Spleen (tissue), 11 donors: ENCODE results near the gene SHC3. TPM values are rescaled to one million over a fixed set of nuclear protein-coding genes. Genes with fewer than 3 reads are reported as not detected.

Source experiments
- DNase-seq: peaks from one replicate; pipeline ENCODE4 v3.0.0-alpha.2; 2020
- H3K27ac ChIP-seq, 8 donors: fragments of 200-600 bp; sonication (generic) in 7 of 8; 1 replicate in 4 of 8; 2 replicates in 4 of 8; pipeline versions ENCODE4 v1.5.0 to v1.8.0; 2016 to 2021; ENCODE audit warnings: inconsistent platforms in 4 of 8, mild to moderate bottlenecking in 4 of 8, moderate library complexity in 1 of 8
- H3K27me3 ChIP-seq, 7 donors: fragments of 200-600 bp; sonication (generic) in 6 of 7; replicated peaks in 1 of 7; 1 replicate in 4 of 7; 2 replicates in 3 of 7; pipeline versions ENCODE4 v1.5.0 to v1.8.0; 2016 to 2021; ENCODE audit warnings: inconsistent platforms in 3 of 7, mild to moderate bottlenecking in 1 of 7
- H3K36me3 ChIP-seq, 6 donors: fragments of 200-600 bp; sonication (generic) in 5 of 6; 1 replicate in 4 of 6; 2 replicates in 2 of 6; pipeline versions ENCODE4 v1.5.0 to v1.8.0; 2016 to 2021; ENCODE audit warnings: inconsistent platforms in 2 of 6
- H3K4me1 ChIP-seq, 6 donors: fragments of 200-600 bp; sonication (generic) in 5 of 6; 1 replicate in 3 of 6; 2 replicates in 3 of 6; pipeline versions ENCODE4 v1.5.0 to v1.8.0; 2016 to 2021; ENCODE audit warnings: inconsistent platforms in 3 of 6
- H3K4me3 ChIP-seq, 8 donors: fragments of 200-600 bp; sonication (generic) in 7 of 8; 1 replicate in 4 of 8; 2 replicates in 4 of 8; pipeline versions ENCODE4 v1.5.0 to v1.8.0; 2016 to 2021; ENCODE audit warnings: inconsistent platforms in 4 of 8, mild to moderate bottlenecking in 4 of 8, moderate library complexity in 2 of 8
- H3K9me3 ChIP-seq, 8 donors: fragments of 200-600 bp; sonication (generic) in 7 of 8; 1 replicate in 4 of 8; 2 replicates in 4 of 8; pipeline versions ENCODE4 v1.5.0 to v1.8.0; 2016 to 2021; ENCODE audit warnings: inconsistent platforms in 4 of 8
- POLR2A ChIP-seq, 3 donors: fragments of 450-650 bp; IDR thresholded peaks; one replicate each; pipeline ENCODE4 v1.5.1; 2017; ENCODE audit warnings: antibody characterized with exemption in 3 of 3, mild to moderate bottlenecking in 1 of 3
- POLR2AphosphoS5 ChIP-seq, 3 donors: sonication (generic); formaldehyde crosslinking; IDR thresholded peaks; one replicate each; pipeline ENCODE4 v1.5.1; 2017; ENCODE audit warnings: antibody characterized with exemption in 3 of 3
- WGBS, 5 donors: extraction: QIAGEN DNeasy Blood & Tissue Kit in 3 of 5; methylation state at CpG; one replicate each; pipeline versions ENCODE4 v1.1.5 to v1.1.7; 2013 to 2018; 5-methylcytosine and 5-hydroxymethylcytosine counted together
- intact Hi-C: fragments of 100-400 bp; cut with DNase I; formaldehyde crosslinking; loops from one replicate; pipeline ENCODE4 v1.15.0; 2023; ENCODE audit warnings: low total_unique reads
- polyA plus RNA-seq, 3 donors: library from polyadenylated mRNA; stranded (reverse); fragments of 200-250 nt; gene quantifications; one replicate each; pipeline ENCODE4 v1.2.1, GENCODE V29; 2013
- total RNA-seq, 7 donors: library from RNA; depleted of rRNA in 3 of 7; stranded (reverse); fragments of >200 nt in 3 of 7; fragmentation: NEBNext Ultra II Directional in 4 of 7; extraction: Animal tissue kit (Norgen Biotek cat#: 25700) in 4 of 7; gene quantifications; one replicate each; pipeline versions ENCODE4 v1.1.0 to v1.2.1, GENCODE V29; 2016 to 2021
- TF ChIP-seq, protein P1 (sequence below), 11 experiments: fragments of 200-600 bp in 7 of 11; fragments of 450-650 bp in 4 of 11; sonication (generic) in 4 of 11; IDR thresholded peaks in 8 of 11; conservative IDR thresholded peaks in 3 of 11; 1 replicate in 7 of 11; 2 replicates in 4 of 11; pipeline versions ENCODE4 v1.4.0 to v1.8.0; 2016 to 2021; ENCODE audit warnings: antibody characterized with exemption in 11 of 11, inconsistent platforms in 4 of 11, mild to moderate bottlenecking in 1 of 11
- donor health status: healthy with polysubstance abuse.
- donor health status: DM: no; HTN: no; CAD: no; lungs with moderate emphysema.
- donor health status: DM: no; HTN: no; CAD: no.
- donor health status: Bipolar disorder and iron deficiency.
- donor health status: healthy.
- donor health status: DM: no; HTN: no; CAD: no.
- donor health status: DM: yes; HTN: yes; CAD: no.

The SHC3 gene
- total and polyA plus RNA-seq, 10 donors = 0.03 to 0.70 (median 0.07) TPM; not detected in 1

DNA sequence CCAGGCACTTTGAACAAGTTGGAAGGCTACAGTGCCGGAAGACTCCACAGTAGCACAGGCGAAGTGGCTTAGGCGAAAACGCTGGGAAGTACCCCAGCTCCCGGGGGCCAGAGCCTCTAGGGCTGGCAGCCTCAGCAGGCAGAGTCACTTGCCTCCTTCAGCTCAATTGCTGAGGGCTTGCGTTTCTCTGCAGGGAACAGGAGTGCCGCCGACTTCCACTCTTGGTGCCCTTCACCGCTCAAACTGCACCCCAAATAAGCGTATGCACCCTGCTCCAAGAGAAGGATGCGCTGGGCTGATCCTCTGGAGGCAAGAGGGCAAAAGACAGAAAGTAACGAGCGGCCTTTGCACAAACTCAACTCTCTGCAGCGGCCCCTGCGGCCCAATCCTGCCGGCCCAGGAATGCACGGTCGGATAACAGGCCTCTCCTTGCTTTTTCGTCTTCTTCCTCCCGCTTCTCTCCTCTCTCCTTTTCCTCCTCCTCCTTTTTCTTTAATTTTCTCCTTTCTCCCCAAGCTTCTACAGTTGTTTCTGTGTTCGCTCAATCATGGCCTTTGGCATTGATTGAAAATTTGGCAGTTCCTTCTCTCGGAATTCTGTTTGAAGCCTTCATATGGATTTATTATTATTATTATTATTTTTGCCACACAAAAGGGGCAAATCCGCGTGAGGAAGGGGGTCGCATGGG is 188.4 kb downstream of the SHC3 start:
- Histone ChIP-seq H3K4me3 (peak overlapping the region in 2 of 8 donors; percentile 67 to 80), H3K4me1 (peaks cover 11 to 69% (median 33%) of the 10 kb centered on the region in 6 donors), H3K36me3 (no peaks in the 10 kb centered on the region), H3K27me3 (peaks cover 0 to 54% (median 8%) of the 10 kb centered on the region in 7 donors), H3K27ac (peak overlapping the region in 6 of 8 donors; percentile 54 to 87 (median 80)), H3K9me3 (no peaks in the 10 kb centered on the region)
- WGBS, 5 donors = 83 to 86% (median 85%) methylated on average over 25 of the region's 25 CpGs
- intact Hi-C loops = no loop called here
- TF ChIP-seq, protein P1, sequence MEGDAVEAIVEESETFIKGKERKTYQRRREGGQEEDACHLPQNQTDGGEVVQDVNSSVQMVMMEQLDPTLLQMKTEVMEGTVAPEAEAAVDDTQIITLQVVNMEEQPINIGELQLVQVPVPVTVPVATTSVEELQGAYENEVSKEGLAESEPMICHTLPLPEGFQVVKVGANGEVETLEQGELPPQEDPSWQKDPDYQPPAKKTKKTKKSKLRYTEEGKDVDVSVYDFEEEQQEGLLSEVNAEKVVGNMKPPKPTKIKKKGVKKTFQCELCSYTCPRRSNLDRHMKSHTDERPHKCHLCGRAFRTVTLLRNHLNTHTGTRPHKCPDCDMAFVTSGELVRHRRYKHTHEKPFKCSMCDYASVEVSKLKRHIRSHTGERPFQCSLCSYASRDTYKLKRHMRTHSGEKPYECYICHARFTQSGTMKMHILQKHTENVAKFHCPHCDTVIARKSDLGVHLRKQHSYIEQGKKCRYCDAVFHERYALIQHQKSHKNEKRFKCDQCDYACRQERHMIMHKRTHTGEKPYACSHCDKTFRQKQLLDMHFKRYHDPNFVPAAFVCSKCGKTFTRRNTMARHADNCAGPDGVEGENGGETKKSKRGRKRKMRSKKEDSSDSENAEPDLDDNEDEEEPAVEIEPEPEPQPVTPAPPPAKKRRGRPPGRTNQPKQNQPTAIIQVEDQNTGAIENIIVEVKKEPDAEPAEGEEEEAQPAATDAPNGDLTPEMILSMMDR (IDR thresholded peaks at IDR 0.05 in 8 of 11, conservative IDR thresholded peaks at IDR 0.05 in 3 of 11) = no peak
- TF ChIP-seq POLR2AphosphoS5 (IDR thresholded peaks at IDR 0.05) (no peak), POLR2A (IDR thresholded peaks at IDR 0.05) (no peak)
- no peak for DNase-seq

DNA sequence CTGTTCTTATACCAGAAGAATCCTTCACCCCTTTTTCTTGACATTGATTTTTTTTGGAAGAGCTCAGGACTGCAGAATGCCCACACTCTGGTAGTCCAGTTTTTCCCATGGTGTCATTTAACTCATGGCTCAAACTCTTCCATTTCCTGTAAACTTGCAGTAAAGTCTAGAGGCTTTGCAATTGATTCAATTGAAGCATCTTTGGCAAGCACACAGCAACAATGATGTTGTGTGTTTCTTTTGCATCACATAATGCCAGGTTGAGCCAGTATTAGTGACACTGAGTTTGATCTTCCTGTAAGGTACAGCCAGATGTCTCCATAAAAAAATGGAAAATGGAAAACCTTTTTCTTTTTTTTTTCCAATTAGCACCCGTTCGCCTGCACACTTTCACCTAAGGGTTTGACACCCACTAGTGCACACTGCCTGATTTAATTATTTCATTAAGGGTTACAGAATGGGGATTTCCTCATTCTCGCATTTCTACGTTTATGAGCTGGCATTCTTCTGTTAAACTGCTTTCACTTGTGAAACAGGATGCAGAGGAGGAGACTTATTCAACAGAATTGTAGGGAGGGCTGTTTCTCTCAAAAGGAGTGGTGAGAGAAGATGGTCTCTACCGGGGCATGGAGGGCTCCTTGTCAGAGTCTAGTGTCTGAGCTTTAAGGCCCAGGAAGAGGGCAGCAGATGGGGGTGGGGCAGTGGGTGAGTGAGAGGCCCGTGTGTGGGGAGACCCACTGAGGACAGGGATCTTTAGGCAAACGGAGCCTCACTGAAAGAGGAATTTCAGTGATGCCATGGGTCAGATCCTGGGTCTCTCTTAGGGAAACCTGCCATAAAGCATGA is 189.6 kb downstream of the SHC3 start:
- Histone ChIP-seq H3K36me3 (no peaks in the 10 kb centered on the region), H3K4me1 (peaks cover 11 to 58% (median 29%) of the 10 kb centered on the region in 6 donors), H3K9me3 (no peaks in the 10 kb centered on the region), H3K27ac (peak overlapping the region in 7 of 8 donors; percentile 54 to 71 (median 63)), H3K27me3 (peaks cover 0 to 55% (median 8%) of the 10 kb centered on the region in 7 donors), H3K4me3 (peak overlapping the region in 1 of 8 donors; percentile 3)
- no peak for DNase-seq
- WGBS, 5 donors = 3 to 13% (median 6%) methylated on average over 7 of the region's 7 CpGs
- TF ChIP-seq, protein P1 (IDR thresholded peaks at IDR 0.05 in 8 of 11, conservative IDR thresholded peaks at IDR 0.05 in 3 of 11) = no peak
- TF ChIP-seq POLR2AphosphoS5 (IDR thresholded peaks at IDR 0.05) (no peak), POLR2A (IDR thresholded peaks at IDR 0.05) (no peak)
- intact Hi-C loops = loop anchor here (10.0 kb wide), 1 partner anchor 104 kb away; no protein-coding TSS in a partner anchor

DNA sequence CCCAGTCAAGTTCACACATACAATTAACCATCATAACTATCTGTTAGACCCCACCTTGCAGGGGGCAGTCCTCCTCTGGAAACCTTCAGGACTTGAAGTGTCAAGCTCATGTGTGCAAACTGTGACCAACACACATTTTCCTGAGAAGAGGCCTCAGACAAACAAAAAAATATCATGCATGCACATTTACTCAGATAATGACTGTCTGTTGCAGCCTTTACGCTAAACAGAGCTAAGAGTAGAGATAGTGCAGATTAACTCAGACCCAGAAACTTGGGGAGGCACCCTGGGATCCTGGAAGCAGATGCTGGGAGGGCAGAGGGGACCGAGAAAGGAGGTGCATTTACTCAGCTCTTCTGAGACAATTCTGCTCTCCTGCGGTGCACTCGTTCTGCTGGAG is 191.0 kb downstream of the SHC3 start:
- no peak overlapping the region for H3K4me3 ChIP-seq
- H3K36me3 ChIP-seq = no peaks in the 10 kb centered on the region
- peaks cover 0 to 44% (median 8%) of the 10 kb centered on the region in 7 donors for H3K27me3 ChIP-seq
- peaks cover 11 to 44% (median 23%) of the 10 kb centered on the region in 6 donors for H3K4me1 ChIP-seq
- no peaks in the 10 kb centered on the region for H3K9me3 ChIP-seq
- DNase-seq = no peak
- WGBS, 5 donors = 80 to 93% (median 84%) methylated on average over 4 of the region's 4 CpGs
- intact Hi-C loops = loop anchor here (10.0 kb wide), 1 partner anchor 103 kb away; no protein-coding TSS in a partner anchor
- TF ChIP-seq, protein P1 (IDR thresholded peaks at IDR 0.05 in 8 of 11, conservative IDR thresholded peaks at IDR 0.05 in 3 of 11) = no peak
- TF ChIP-seq POLR2A (IDR thresholded peaks at IDR 0.05) (no peak), POLR2AphosphoS5 (IDR thresholded peaks at IDR 0.05) (no peak)
- H3K27ac ChIP-seq = no peak overlapping the region
